CD4-positive, alpha-beta memory T cell (primary cell): ENCODE results near the gene MAP2K1. TPM values are rescaled to one million over a fixed set of nuclear protein-coding genes. Genes with fewer than 3 reads are reported as not detected.
"Not testable (repeated sequence)": the region's sequence is repeated elsewhere in the genome, so short reads cannot be mapped to it uniquely, and the experiment has no call there.

Source experiments
- CTCF ChIA-PET: fragments of 350-600 bp; sonication (Branson Sonifier 250); formaldehyde crosslinking; loops from one replicate; lab custom pipeline; 2021; ENCODE audit warnings: inconsistent platforms; ENCODE audit not compliant: partially characterized antibody; lab: Charles Lee
- POLR2A ChIA-PET: fragments of 350-600 bp; sonication (Branson Sonifier 250); formaldehyde crosslinking; loops from one replicate; lab custom pipeline; 2021; ENCODE audit not compliant: partially characterized antibody; lab: Charles Lee
- DNase-seq, 5 donors: peaks; one replicate each; pipeline versions ENCODE4 v3.0.0 to v3.0.0-alpha.2; 2020 to 2022; ENCODE audit warnings: mixed read lengths in 1 of 5
- H3K27ac ChIP-seq: one replicate; pipeline ENCODE4 v1.7.0; 2013; ENCODE audit warnings: low read depth, low read length
- H3K27me3 ChIP-seq: 2 replicates; pipeline ENCODE4 v1.7.0; 2013; ENCODE audit warnings: mild to moderate bottlenecking, low read length, moderate library complexity; ENCODE audit not compliant: insufficient read depth
- H3K36me3 ChIP-seq: 2 replicates; pipeline ENCODE4 v1.7.0; 2013; ENCODE audit warnings: mild to moderate bottlenecking, low read length, moderate library complexity; ENCODE audit not compliant: insufficient read depth
- H3K4me1 ChIP-seq: 2 replicates; pipeline ENCODE4 v1.7.0; 2013; ENCODE audit warnings: mild to moderate bottlenecking, low read length, moderate library complexity; ENCODE audit not compliant: insufficient read depth
- H3K4me3 ChIP-seq, 2 donors: one replicate each; pipeline ENCODE4 v1.7.0; 2013; ENCODE audit warnings: low read length in 2 of 2, mild to moderate bottlenecking in 1 of 2
- H3K9me3 ChIP-seq, 2 donors: one replicate each; pipeline ENCODE4 v1.7.0; 2013; ENCODE audit warnings: low read length in 2 of 2, control low read depth in 1 of 2; ENCODE audit not compliant: control insufficient read depth in 1 of 2
- H3K27ac Mint-ChIP-seq, 7 donors: one replicate each; pipeline ENCODE4 v1.8.0; 2020 to 2021; ENCODE audit warnings: mixed read lengths in 7 of 7, mild to moderate bottlenecking in 6 of 7, inconsistent platforms in 3 of 7, moderate library complexity in 3 of 7
- H3K27me3 Mint-ChIP-seq, 2 donors: one replicate each; pipeline ENCODE4 v1.8.0; 2020 to 2021; ENCODE audit warnings: mixed read lengths in 2 of 2
- H3K36me3 Mint-ChIP-seq, 2 donors: one replicate each; pipeline ENCODE4 v1.8.0; 2020 to 2021; ENCODE audit warnings: mixed read lengths in 2 of 2, inconsistent platforms in 1 of 2, mild to moderate bottlenecking in 1 of 2
- H3K4me1 Mint-ChIP-seq, 4 donors: one replicate each; pipeline ENCODE4 v1.8.0; 2020 to 2021; ENCODE audit warnings: mixed read lengths in 4 of 4, mild to moderate bottlenecking in 1 of 4
- H3K4me3 Mint-ChIP-seq, 8 donors: one replicate each; pipeline ENCODE4 v1.8.0; 2020 to 2021; ENCODE audit warnings: mixed read lengths in 8 of 8, mild to moderate bottlenecking in 7 of 8, moderate library complexity in 6 of 8, inconsistent platforms in 3 of 8
- H3K9me3 Mint-ChIP-seq, 8 donors: one replicate each; pipeline ENCODE4 v1.8.0; 2020 to 2021; ENCODE audit warnings: mixed read lengths in 8 of 8, mild to moderate bottlenecking in 5 of 8, inconsistent platforms in 3 of 8, moderate library complexity in 1 of 8
- intact Hi-C: fragments of 100-400 bp; cut with micrococcal nuclease; formaldehyde crosslinking; loops from one replicate; pipeline ENCODE4 v1.15.1; 2023
- polyA plus RNA-seq, 2 donors: library from polyadenylated mRNA; unstranded; fragments of 300-500 nt; fragmentation: Illumina TruSeq; gene quantifications; one replicate each; pipeline ENCODE4 v1.2.3, GENCODE V29; 2021
- total RNA-seq, 2 experiments: library from RNA; stranded (reverse); gene quantifications; one replicate each; pipeline ENCODE4 v1.2.3, GENCODE V29; 2021

The MAP2K1 gene
- total and polyA plus RNA-seq, 4 experiments from 2014 or later: 44.9 to 71.2 (median 54.5) TPM

- peak in 4 of 5 donors; percentile 58 to 66 (median 62) for DNase-seq
- Mint-ChIP-seq H3K4me1 (peaks cover 36 to 84% (median 58%) of the 10 kb centered on the region in 4 donors), H3K36me3 (peaks cover 45 to 86% of the 10 kb centered on the region in 2 donors), H3K9me3 (peaks cover 0 to 2% (median 0%) of the 10 kb centered on the region in 8 donors), H3K4me3 (peak overlapping the region in 4 of 8 donors; percentile 45 to 98 (median 96)), H3K27ac (peak overlapping the region; percentile 96 to 99 (median 99)), H3K27me3 (no peaks in the 10 kb centered on the region)
- Histone ChIP-seq H3K9me3 (no peaks in the 10 kb centered on the region), H3K27me3 (no peaks in the 10 kb centered on the region), H3K36me3 (peaks cover 71% of the 10 kb centered on the region), H3K4me1 (peaks cover 59% of the 10 kb centered on the region), H3K27ac (peak overlapping the region; percentile 89), H3K4me3 (no peak overlapping the region)
- intact Hi-C loops: loop anchor here (5.0 kb wide), 1 partner anchor 246 kb away; the partner anchor contains the start of gene MEGF11
- POLR2A ChIA-PET: interaction anchor here (0.6 to 6.0 kb wide), 9 partner anchors 10 to 206 kb away, joined by 3 to 119 read pairs (median 9); partner anchors contain the start of genes DIS3L, MAP2K1 and TIPIN
- CTCF ChIA-PET: interaction anchor here (0.7 to 6.0 kb wide), 28 partner anchors 7 to 248 kb away, joined by 3 to 119 read pairs (median 4); partner anchors contain the start of genes MAP2K1, MEGF11 and TIPIN
These were observed 112.0 kb downstream of the MAP2K1 start for GRCh38 chr15:66498501-66499386.

- not testable (repeated sequence) for H3K27me3 Mint-ChIP-seq, H3K9me3 ChIP-seq, H3K27ac ChIP-seq, DNase-seq, H3K27me3 ChIP-seq, H3K9me3 Mint-ChIP-seq, H3K4me3 ChIP-seq
- POLR2A ChIA-PET: interaction anchor here (1.4 to 6.0 kb wide), 2 partner anchors 112 to 206 kb away, joined by 3 to 119 read pairs; partner anchors contain the start of gene MAP2K1
- intact Hi-C loops: loop anchor here (10.0 kb wide), 1 partner anchor 1196 kb away; the partner anchor contains the start of gene RNU5B-1
- peak overlapping the region in 4 of 7 donors; percentile 43 to 96 (median 83) for H3K27ac Mint-ChIP-seq
- CTCF ChIA-PET: interaction anchor here (1.9 to 6.0 kb wide), 4 partner anchors 29 to 206 kb away, joined by 4 to 119 read pairs (median 20); partner anchors contain the start of genes MAP2K1 and TIPIN
- peaks cover 43 to 87% of the 10 kb centered on the region in 2 donors for H3K36me3 Mint-ChIP-seq
- Histone ChIP-seq H3K4me1 (peaks cover 57% of the 10 kb centered on the region), H3K36me3 (peaks cover 60% of the 10 kb centered on the region)
- H3K4me1 Mint-ChIP-seq: peaks cover 34 to 89% (median 56%) of the 10 kb centered on the region in 4 donors
- peak overlapping the region in 2 of 8 donors; percentile 48 to 64 for H3K4me3 Mint-ChIP-seq
These were observed 113.6 kb downstream of the MAP2K1 start for GRCh38 chr15:66500346-66500745.

GRCh38 chr15:66502491-66502890, 115.8 kb downstream of the MAP2K1 start:
- Mint-ChIP-seq H3K27ac (peak overlapping the region; percentile 81 to 99 (median 98)), H3K27me3 (no peaks in the 10 kb centered on the region), H3K4me3 (peak overlapping the region; percentile 98 to 100 (median 100)), H3K36me3 (peaks cover 43 to 81% of the 10 kb centered on the region in 2 donors), H3K9me3 (peaks cover 0 to 3% (median 0%) of the 10 kb centered on the region in 8 donors), H3K4me1 (peaks cover 38 to 85% (median 55%) of the 10 kb centered on the region in 4 donors)
- intact Hi-C loops: loop anchor here (10.0 kb wide), 1 partner anchor 1198 kb away; the partner anchor contains the start of gene RNU5B-1
- H3K4me3 ChIP-seq: peak overlapping the region in 1 of 2 donors; percentile 86
- H3K4me1 ChIP-seq: peaks cover 46% of the 10 kb centered on the region
- DNase-seq: no peak
- H3K27me3 ChIP-seq: no peaks in the 10 kb centered on the region
- CTCF ChIA-PET: interaction anchor here (3.4 kb wide), 1 partner anchor 116 kb away, joined by 25 read pairs; the partner anchor contains the start of gene MAP2K1
- POLR2A ChIA-PET: interaction anchor here (0.5 to 3.7 kb wide), 5 partner anchors 7 to 208 kb away, joined by 3 to 44 read pairs (median 3); partner anchors contain the start of genes DIS3L and MAP2K1
- peak overlapping the region; percentile 89 for H3K27ac ChIP-seq
- H3K36me3 ChIP-seq: peaks cover 56% of the 10 kb centered on the region
- no peaks in the 10 kb centered on the region for H3K9me3 ChIP-seq

DNA sequence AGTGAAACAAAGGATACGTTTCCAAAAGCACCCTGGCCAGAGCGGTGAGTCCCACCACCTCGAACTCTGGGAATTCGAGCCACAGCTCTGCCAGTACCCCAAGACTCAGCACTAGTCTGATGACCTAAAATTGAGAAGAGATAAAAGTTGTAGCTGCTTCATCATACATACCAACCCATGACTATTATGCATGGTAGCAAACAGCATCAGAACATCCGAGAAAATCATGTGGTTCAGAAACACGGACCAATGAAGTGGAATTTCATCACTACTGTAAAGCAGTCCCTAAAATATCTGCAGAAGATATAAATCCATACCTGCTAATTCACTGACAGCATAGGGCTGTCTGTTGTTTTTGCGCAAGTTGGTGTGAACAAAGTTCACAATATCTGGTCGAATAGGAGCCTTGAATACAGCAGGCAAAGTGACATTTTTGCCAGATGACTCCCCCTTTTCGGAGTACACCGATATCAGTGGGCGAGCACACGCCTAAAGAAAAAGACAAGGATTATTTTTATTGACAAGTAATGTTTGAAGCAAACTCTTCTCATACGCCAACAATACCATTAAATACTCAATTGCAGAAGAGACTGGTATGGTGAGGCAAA, 116.4 kb downstream of the MAP2K1 start:
- Mint-ChIP-seq H3K4me1 (peaks cover 35 to 78% (median 49%) of the 10 kb centered on the region in 4 donors), H3K36me3 (peaks cover 38 to 74% of the 10 kb centered on the region in 2 donors), H3K4me3 (peak overlapping the region; percentile 98 to 100 (median 100)), H3K27ac (peak overlapping the region; percentile 96 to 100 (median 99))
- ChIA-PET POLR2A (interaction anchor here (0.5 to 3.7 kb wide), 8 partner anchors 8 to 209 kb away, joined by 3 to 44 read pairs (median 4); partner anchors contain the start of genes DIS3L and MAP2K1), CTCF (interaction anchor here (1.3 to 3.4 kb wide), 4 partner anchors 16 to 893 kb away, joined by 3 to 25 read pairs (median 4); partner anchors contain the start of gene MAP2K1)
- intact Hi-C loops: loop anchor here (10.0 kb wide), 1 partner anchor 1198 kb away; the partner anchor contains the start of gene RNU5B-1
- H3K4me1 ChIP-seq: peaks cover 41% of the 10 kb centered on the region
- not testable (repeated sequence) for H3K9me3 Mint-ChIP-seq, H3K27me3 ChIP-seq, DNase-seq, H3K27me3 Mint-ChIP-seq, H3K9me3 ChIP-seq
- peak overlapping the region; percentile 86 to 97 for H3K4me3 ChIP-seq
- H3K36me3 ChIP-seq: peaks cover 53% of the 10 kb centered on the region
- H3K27ac ChIP-seq: peak overlapping the region; percentile 89

- intact Hi-C loops: loop anchor here (2.0 to 10.0 kb wide), 2 partner anchors 209 to 1199 kb away; partner anchors contain the start of gene RNU5B-1
- peaks cover 45% of the 10 kb centered on the region for H3K36me3 ChIP-seq
- H3K4me3 ChIP-seq: peak overlapping the region; percentile 86 to 97
- Mint-ChIP-seq H3K27ac (peak overlapping the region; percentile 96 to 100 (median 99)), H3K4me3 (peak overlapping the region; percentile 98 to 100 (median 100)), H3K36me3 (peaks cover 36 to 66% of the 10 kb centered on the region in 2 donors), H3K9me3 (peaks cover 0 to 3% (median 0%) of the 10 kb centered on the region in 8 donors), H3K4me1 (peaks cover 33 to 70% (median 45%) of the 10 kb centered on the region in 4 donors), H3K27me3 (no peaks in the 10 kb centered on the region)
- peak overlapping the region; percentile 89 for H3K27ac ChIP-seq
- peaks cover 35% of the 10 kb centered on the region for H3K4me1 ChIP-seq
- ChIA-PET POLR2A (interaction anchor here (0.5 to 3.7 kb wide), 8 partner anchors 9 to 1393 kb away, joined by 3 to 44 read pairs (median 9); partner anchors contain the start of genes DIS3L and MAP2K1), CTCF (interaction anchor here (1.3 to 3.4 kb wide), 4 partner anchors 17 to 894 kb away, joined by 3 to 25 read pairs (median 4); partner anchors contain the start of gene MAP2K1)
- no peaks in the 10 kb centered on the region for H3K9me3 ChIP-seq
- DNase-seq: peak in 2 of 5 donors; percentile 8 to 11
- H3K27me3 ChIP-seq: no peaks in the 10 kb centered on the region
These were observed 117.3 kb downstream of the MAP2K1 start for GRCh38 chr15:66503780-66504562.
